Keratinocyte (primary cell): Measurements from ENCODE around the gene ZBTB1. TPM values are rescaled to one million over a fixed set of nuclear protein-coding genes. Genes with fewer than 3 reads are reported as not detected.
"Not testable (repeated sequence)": the region's sequence is repeated elsewhere in the genome, so short reads cannot be mapped to it uniquely, and the experiment has no call there.

Experiments used
- DNase-seq: peaks from one replicate; pipeline ENCODE4 v3.0.0-alpha.2; 2011; ENCODE audit warnings: low read depth, missing footprints, low spot score
- FAIRE-seq: peaks from 2 replicates; lab custom pipeline; 2011; peaks lifted over from hg19 to GRCh38; lab: Jason Lieb, UNC
- H2AFZ ChIP-seq: 2 replicates; pipeline ENCODE4 v1.6.0; 2012; ENCODE audit warnings: low read length, control low read depth, inconsistent platforms; ENCODE audit not compliant: control insufficient read depth
- H3K27ac ChIP-seq: 2 replicates; pipeline ENCODE4 v1.5.1; 2011; ENCODE audit warnings: low read length; ENCODE audit not compliant: control insufficient read depth, insufficient read depth
- H3K27me3 ChIP-seq: 3 replicates; pipeline ENCODE4 v1.6.0; 2011; ENCODE audit warnings: low read length; ENCODE audit not compliant: control insufficient read depth, insufficient read depth; ENCODE audit errors: extremely low read depth
- H3K36me3 ChIP-seq, 2 experiments: 2 replicates in 1 of 2; 3 replicates in 1 of 2; pipeline ENCODE4 v1.5.1; 2011; ENCODE audit warnings: low read length in 2 of 2, mild to moderate bottlenecking in 1 of 2; ENCODE audit not compliant: control insufficient read depth in 2 of 2, insufficient read depth in 2 of 2; ENCODE audit errors: extremely low read depth in 1 of 2
- H3K4me1 ChIP-seq: 3 replicates; pipeline ENCODE4 v1.5.1; 2011; ENCODE audit warnings: low read length; ENCODE audit not compliant: control insufficient read depth, insufficient read depth; ENCODE audit errors: extremely low read depth
- H3K4me2 ChIP-seq: 3 replicates; pipeline ENCODE4 v1.6.0; 2011; ENCODE audit warnings: low read depth, low read length; ENCODE audit not compliant: control insufficient read depth, insufficient read depth; ENCODE audit errors: extremely low read depth
- H3K4me3 ChIP-seq, 3 experiments: fragments of 200-600 bp in 1 of 3; sonication (generic) in 1 of 3; 2 replicates in 2 of 3; 3 replicates in 1 of 3; pipeline ENCODE4 v1.5.1; 2011 to 2016; ENCODE audit warnings: low read length in 3 of 3, mild to moderate bottlenecking in 3 of 3, control low read depth in 2 of 3, inconsistent platforms in 1 of 3, low read depth in 1 of 3, mixed read lengths in 1 of 3, mixed run types in 1 of 3, moderate library complexity in 1 of 3; ENCODE audit not compliant: control insufficient read depth in 2 of 3, insufficient read depth in 2 of 3; ENCODE audit errors: extremely low read depth in 1 of 3
- H3K79me2 ChIP-seq: 2 replicates; pipeline ENCODE4 v1.6.0; 2012; ENCODE audit warnings: low read length; ENCODE audit not compliant: control insufficient read depth, insufficient read depth
- H3K9ac ChIP-seq: 3 replicates; pipeline ENCODE4 v1.6.0; 2011; ENCODE audit warnings: low read length; ENCODE audit not compliant: control insufficient read depth, insufficient read depth; ENCODE audit errors: extremely low read depth
- H3K9me1 ChIP-seq: 3 replicates; pipeline ENCODE4 v1.6.0; 2011; ENCODE audit warnings: low read length; ENCODE audit not compliant: control insufficient read depth, insufficient read depth; ENCODE audit errors: extremely low read depth
- H3K9me3 ChIP-seq: 2 replicates; pipeline ENCODE4 v1.5.1; 2012; ENCODE audit warnings: low read depth, low read length; ENCODE audit not compliant: control insufficient read depth
- H4K20me1 ChIP-seq: 3 replicates; pipeline ENCODE4 v1.6.0; 2011; ENCODE audit warnings: low read length; ENCODE audit not compliant: control insufficient read depth, insufficient read depth; ENCODE audit errors: extremely low read depth
- CTCF ChIP-seq, 3 experiments: IDR thresholded peaks in 1 of 3; conservative IDR thresholded peaks in 1 of 3; optimal IDR thresholded peaks in 1 of 3; 2 replicates in 2 of 3; 3 replicates in 1 of 3; pipeline versions ENCODE3 to v1.5.1; 2011; ENCODE audit warnings: low read length in 3 of 3, mild to moderate bottlenecking in 3 of 3, moderate library complexity in 2 of 3, control low read depth in 1 of 3, inconsistent platforms in 1 of 3; ENCODE audit not compliant: insufficient read depth in 2 of 3; ENCODE audit errors: extremely low read depth in 1 of 3
- EZH2 ChIP-seq: IDR thresholded peaks from one replicate; pipeline ENCODE4 v1.6.1; 2012; ENCODE audit warnings: inconsistent platforms, mild to moderate bottlenecking, low read length, moderate library complexity
- dilution Hi-C: fragments of 300-500 bp; cut with MboI; formaldehyde crosslinking; loops from one replicate; pipeline ENCODE4 v1.7.0; 2020; ENCODE audit warnings: low sequenced_read_pairs; ENCODE audit not compliant: extremely low pct_ligation_motif_present
- polyA plus RNA-seq, 5 experiments: library from polyadenylated mRNA; depleted of rRNA in 3 of 5; stranded (reverse) in 3 of 5; stranded (forward) in 1 of 5; unstranded in 1 of 5; fragments of >200 nt; gene quantifications; 1 replicate in 1 of 5; 2 replicates in 3 of 5; 3 replicates in 1 of 5; pipeline versions ENCODE4 v1.2.1 to v1.2.3, GENCODE V29; 2011 to 2012; ENCODE audit warnings: missing spikeins in 2 of 5, low read depth in 1 of 5, low replicate concordance in 1 of 5

The ZBTB1 gene
- polyA plus RNA-seq, 1 donor (not counting 4 experiments of a cell fraction or from before 2014, with no cell fraction given) = 40.7 TPM

- H3K27me3 ChIP-seq = no peaks in the 10 kb centered on the region
- peaks cover 83% of the 10 kb centered on the region for H3K79me2 ChIP-seq
- H2AFZ ChIP-seq = no peak overlapping the region
- H3K9me1 ChIP-seq = no peaks in the 10 kb centered on the region
- TF ChIP-seq CTCF (optimal IDR thresholded peaks at IDR 0.05 in 1 of 3, IDR thresholded peaks at IDR 0.05 in 1 of 3, conservative IDR thresholded peaks at IDR 0.05 in 1 of 3; ENCODE audit: extremely low read depth in 1 of 3, insufficient read depth in 2 of 3, low read length in 3 of 3) (no peak), EZH2 (no peak)
- dilution Hi-C loops = no loop called here
- no peak overlapping the region for H3K4me2 ChIP-seq
- FAIRE-seq (no peak), DNase-seq (no peak)
- no peak overlapping the region for H3K9ac ChIP-seq
- peaks cover 4 to 11% of the 10 kb centered on the region in 2 experiments for H3K36me3 ChIP-seq
- no peaks in the 10 kb centered on the region for H3K4me1 ChIP-seq
- H3K9me3 ChIP-seq = no peaks in the 10 kb centered on the region
- no peak overlapping the region for H3K4me3 ChIP-seq
- H4K20me1 ChIP-seq = peaks cover 2% of the 10 kb centered on the region
- H3K27ac ChIP-seq = no peak overlapping the region
Measured at GRCh38 chr14:64516969-64517368, 12.4 kb downstream of the ZBTB1 start.

GRCh38 chr14:64517667-64518066, 13.1 kb downstream of the ZBTB1 start:
- DNase-seq, H2AFZ ChIP-seq, H3K4me1 ChIP-seq, H3K27ac ChIP-seq, H3K4me3 ChIP-seq, H3K36me3 ChIP-seq, dilution Hi-C loops, H3K27me3 ChIP-seq, H3K4me2 ChIP-seq, FAIRE-seq, H4K20me1 ChIP-seq, H3K9ac ChIP-seq, H3K9me1 ChIP-seq, H3K9me3 ChIP-seq: not testable (repeated sequence)
- peaks cover 78% of the 10 kb centered on the region for H3K79me2 ChIP-seq

- H3K9ac ChIP-seq = no peak overlapping the region
- no peaks in the 10 kb centered on the region for H3K9me1 ChIP-seq
- peaks cover 9 to 15% of the 10 kb centered on the region in 2 experiments for H3K36me3 ChIP-seq
- H2AFZ ChIP-seq = no peak overlapping the region
- no peaks in the 10 kb centered on the region for H3K9me3 ChIP-seq
- H3K27ac ChIP-seq = no peak overlapping the region
- no peak overlapping the region for H3K4me2 ChIP-seq
- no peak for DNase-seq
- dilution Hi-C loops = no loop called here
- H3K27me3 ChIP-seq = no peaks in the 10 kb centered on the region
- no peak for TF ChIP-seq EZH2
- TF ChIP-seq CTCF (optimal IDR thresholded peaks at IDR 0.05 in 1 of 3, IDR thresholded peaks at IDR 0.05 in 1 of 3, conservative IDR thresholded peaks at IDR 0.05 in 1 of 3; ENCODE audit: extremely low read depth in 1 of 3, insufficient read depth in 2 of 3, low read length in 3 of 3) = no peak
- H4K20me1 ChIP-seq = no peaks in the 10 kb centered on the region
- FAIRE-seq = no peak
- no peaks in the 10 kb centered on the region for H3K4me1 ChIP-seq
- H3K79me2 ChIP-seq = peaks cover 77% of the 10 kb centered on the region
- H3K4me3 ChIP-seq = no peak overlapping the region
Measured at GRCh38 chr14:64518229-64518628, 13.7 kb downstream of the ZBTB1 start.
